HUDEP-2 (cell line): Measurements from ENCODE around the gene IARS2.
"Not testable (repeated sequence)": the region's sequence is repeated elsewhere in the genome, so short reads cannot be mapped to it uniquely, and the experiment has no call there.

Experiments
- DNase-seq, 76 experiments: peaks; one replicate each; lab custom pipeline; 2025; ENCODE audit not compliant: unreplicated experiment in 76 of 76; lab: John Stamatoyannopoulos, UW

The IARS2 gene

GRCh38 chr1:220110473-220110872 lies 16.5 kb downstream of the IARS2 start:
- not testable (repeated sequence) for DNase-seq

- DNase-seq: not testable (repeated sequence)
These were observed 18.7 kb downstream of the IARS2 start for GRCh38 chr1:220112600-220112999.

- DNase-seq: peak in 13 of 76 experiments; percentile 7 to 39 (median 16)
These were observed 19.3 kb downstream of the IARS2 start for GRCh38 chr1:220113136-220113695.

- no peak for DNase-seq
These were observed 25.1 kb downstream of the IARS2 start for GRCh38 chr1:220119043-220119512.

GRCh38 chr1:220121791-220122530 lies 28.0 kb downstream of the IARS2 start:
- no peak for DNase-seq

GRCh38 chr1:220123066-220123465 lies 29.1 kb downstream of the IARS2 start:
- DNase-seq: no peak

- DNase-seq: peak in 25 of 76 experiments; percentile 1 to 30 (median 4)
These were observed 30.0 kb downstream of the IARS2 start for GRCh38 chr1:220123889-220124288.

GRCh38 chr1:220124542-220124941 lies 30.6 kb downstream of the IARS2 start:
- DNase-seq: no peak

GRCh38 chr1:220127076-220127475 lies 33.1 kb downstream of the IARS2 start:
- DNase-seq: no peak

GRCh38 chr1:220129479-220130210 lies 35.7 kb downstream of the IARS2 start:
- DNase-seq: no peak

GRCh38 chr1:220135755-220136154 lies 41.8 kb downstream of the IARS2 start:
- DNase-seq: no peak

GRCh38 chr1:220137019-220137786 lies 43.3 kb downstream of the IARS2 start:
- DNase-seq: no peak

GRCh38 chr1:220139966-220140365 lies 46.0 kb downstream of the IARS2 start:
- DNase-seq: no peak

GRCh38 chr1:220144051-220144450 lies 50.1 kb downstream of the IARS2 start:
- no peak for DNase-seq

GRCh38 chr1:220149742-220150141 lies 55.8 kb downstream of the IARS2 start:
- no peak for DNase-seq

GRCh38 chr1:220151454-220151853 lies 57.5 kb downstream of the IARS2 start:
- no peak for DNase-seq

GRCh38 chr1:220153147-220153546 lies 59.2 kb downstream of the IARS2 start:
- DNase-seq: no peak

- DNase-seq: no peak
These were observed 62.8 kb downstream of the IARS2 start for GRCh38 chr1:220156620-220157146.

- DNase-seq: no peak
These were observed 63.8 kb downstream of the IARS2 start for GRCh38 chr1:220157738-220158137.

- not testable (repeated sequence) for DNase-seq
These were observed 64.6 kb downstream of the IARS2 start for GRCh38 chr1:220158530-220158929.

GRCh38 chr1:220159041-220159440 lies 65.1 kb downstream of the IARS2 start:
- DNase-seq: no peak
